ENCODE data around the gene ACADS.

DNA sequence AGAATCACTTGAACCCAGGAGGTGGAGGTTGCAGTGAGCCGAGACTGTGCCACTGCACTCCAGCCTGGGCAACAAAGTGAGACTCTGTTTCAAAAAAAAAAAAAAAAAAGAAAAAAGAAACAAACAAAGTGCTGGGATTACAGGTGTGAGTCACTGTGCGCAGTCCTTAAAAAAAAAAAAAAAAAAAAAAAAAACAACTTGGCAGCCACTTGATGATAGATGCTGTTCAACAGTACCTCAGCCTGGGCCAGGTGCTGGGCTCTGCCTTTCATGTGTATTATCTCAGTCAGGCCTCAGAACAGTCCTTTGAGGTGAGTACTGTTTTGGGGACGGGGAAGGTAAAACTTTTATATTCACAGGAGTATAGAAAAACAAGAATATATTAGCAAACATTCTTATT is 9.6 kb downstream of the ACADS start:
- TF ChIP-seq, protein P1, sequence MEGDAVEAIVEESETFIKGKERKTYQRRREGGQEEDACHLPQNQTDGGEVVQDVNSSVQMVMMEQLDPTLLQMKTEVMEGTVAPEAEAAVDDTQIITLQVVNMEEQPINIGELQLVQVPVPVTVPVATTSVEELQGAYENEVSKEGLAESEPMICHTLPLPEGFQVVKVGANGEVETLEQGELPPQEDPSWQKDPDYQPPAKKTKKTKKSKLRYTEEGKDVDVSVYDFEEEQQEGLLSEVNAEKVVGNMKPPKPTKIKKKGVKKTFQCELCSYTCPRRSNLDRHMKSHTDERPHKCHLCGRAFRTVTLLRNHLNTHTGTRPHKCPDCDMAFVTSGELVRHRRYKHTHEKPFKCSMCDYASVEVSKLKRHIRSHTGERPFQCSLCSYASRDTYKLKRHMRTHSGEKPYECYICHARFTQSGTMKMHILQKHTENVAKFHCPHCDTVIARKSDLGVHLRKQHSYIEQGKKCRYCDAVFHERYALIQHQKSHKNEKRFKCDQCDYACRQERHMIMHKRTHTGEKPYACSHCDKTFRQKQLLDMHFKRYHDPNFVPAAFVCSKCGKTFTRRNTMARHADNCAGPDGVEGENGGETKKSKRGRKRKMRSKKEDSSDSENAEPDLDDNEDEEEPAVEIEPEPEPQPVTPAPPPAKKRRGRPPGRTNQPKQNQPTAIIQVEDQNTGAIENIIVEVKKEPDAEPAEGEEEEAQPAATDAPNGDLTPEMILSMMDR (IDR thresholded peaks at IDR 0.05): no peak
- no peak for TF ChIP-seq POLR2A (IDR thresholded peaks at IDR 0.05)
